Measurements from ENCODE around the gene RCSD1. TPM values are rescaled to one million over a fixed set of nuclear protein-coding genes. Genes with fewer than 3 reads are reported as not detected.

The RCSD1 gene
- total and polyA plus RNA-seq, 2 donors from 2014 or later, result 3.9 to 18.3 TPM

GRCh38 chr1:167627865-167628641 lies 2.0 kb upstream of the RCSD1 start:
- H3K36me3 ChIP-seq (ENCODE audit: control insufficient read depth in 2 of 3, insufficient read depth in 3 of 3, low read length in 3 of 3), result no peaks in the 10 kb centered on the region
- intact Hi-C loops (cut with DNase I), result no loop called here
- H3K9ac ChIP-seq (ENCODE audit: low read length in 3 of 3), result no peak overlapping the region
- FAIRE-seq (no peak), DNase-seq (peak in 1 of 5 donors; percentile 43)
- TF ChIP-seq CTCF (IDR thresholded peaks at IDR 0.05; ENCODE audit: borderline replicate concordance, extremely low read depth, insufficient read depth), result no peak
- peaks cover 0 to 10% (median 0%) of the 10 kb centered on the region in 3 donors for H3K4me1 ChIP-seq (ENCODE audit: control insufficient read depth in 2 of 3, insufficient read depth in 2 of 3, low read depth in 1 of 3, low read length in 3 of 3)
- peak overlapping the region in 1 of 2 donors; percentile 62 for H3K27ac ChIP-seq (ENCODE audit: low read depth in 2 of 2, low read length in 2 of 2)
- H3K9me3 ChIP-seq (ENCODE audit: control insufficient read depth in 2 of 3, insufficient read depth in 1 of 3, low read length in 3 of 3), result no peaks in the 10 kb centered on the region
- no peak overlapping the region for H3K4me3 ChIP-seq (ENCODE audit: low read length in 3 of 3)
- no peaks in the 10 kb centered on the region for H3K27me3 ChIP-seq (ENCODE audit: control insufficient read depth, insufficient read depth, low read length)

- Histone ChIP-seq H3K4me3 (ENCODE audit: low read length in 3 of 3) (peak overlapping the region in 1 of 3 donors; percentile 30), H3K9ac (ENCODE audit: low read length in 3 of 3) (no peak overlapping the region), H3K27ac (ENCODE audit: low read depth in 2 of 2, low read length in 2 of 2) (peak overlapping the region; percentile 17 to 62), H3K36me3 (ENCODE audit: control insufficient read depth in 2 of 3, insufficient read depth in 3 of 3, low read length in 3 of 3) (no peaks in the 10 kb centered on the region), H3K27me3 (ENCODE audit: control insufficient read depth, insufficient read depth, low read length) (no peaks in the 10 kb centered on the region), H3K4me1 (ENCODE audit: control insufficient read depth in 2 of 3, insufficient read depth in 2 of 3, low read depth in 1 of 3, low read length in 3 of 3) (peaks cover 0 to 10% (median 0%) of the 10 kb centered on the region in 3 donors), H3K9me3 (ENCODE audit: control insufficient read depth in 2 of 3, insufficient read depth in 1 of 3, low read length in 3 of 3) (no peaks in the 10 kb centered on the region)
- TF ChIP-seq CTCF (IDR thresholded peaks at IDR 0.05; ENCODE audit: borderline replicate concordance, extremely low read depth, insufficient read depth), result no peak
- FAIRE-seq (no peak), DNase-seq (no peak)
- intact Hi-C loops (cut with DNase I), result no loop called here
These were observed 1.1 kb upstream of the RCSD1 start for GRCh38 chr1:167628741-167629515.

- no peaks in the 10 kb centered on the region for H3K27me3 ChIP-seq (ENCODE audit: control insufficient read depth, insufficient read depth, low read length)
- DNase-seq (no peak), FAIRE-seq (no peak)
- H3K36me3 ChIP-seq (ENCODE audit: control insufficient read depth in 2 of 3, insufficient read depth in 3 of 3, low read length in 3 of 3), result no peaks in the 10 kb centered on the region
- peak overlapping the region in 1 of 3 donors; percentile 65 for H3K9ac ChIP-seq (ENCODE audit: low read length in 3 of 3)
- peak overlapping the region; percentile 78 for H3K27ac ChIP-seq (ENCODE audit: low read depth in 2 of 2, low read length in 2 of 2)
- no peaks in the 10 kb centered on the region for H3K9me3 ChIP-seq (ENCODE audit: control insufficient read depth in 2 of 3, insufficient read depth in 1 of 3, low read length in 3 of 3)
- peaks cover 0 to 13% (median 0%) of the 10 kb centered on the region in 3 donors for H3K4me1 ChIP-seq (ENCODE audit: control insufficient read depth in 2 of 3, insufficient read depth in 2 of 3, low read depth in 1 of 3, low read length in 3 of 3)
- TF ChIP-seq CTCF (IDR thresholded peaks at IDR 0.05; ENCODE audit: borderline replicate concordance, extremely low read depth, insufficient read depth), result no peak
- peak overlapping the region; percentile 41 to 64 (median 63) for H3K4me3 ChIP-seq (ENCODE audit: low read length in 3 of 3)
- intact Hi-C loops (cut with DNase I), result no loop called here
These were observed 745 bp downstream of the RCSD1 start for GRCh38 chr1:167630568-167631385.

Data from kidney (tissue), 14 donors.